ENCODE data around the gene TMEM42. TPM values are rescaled to one million over a fixed set of nuclear protein-coding genes. Genes with fewer than 3 reads are reported as not detected.

The TMEM42 gene
- total and polyA plus RNA-seq, 2 of the 8 experiments (the other 6 are each of a cell fraction or from before 2014, with no cell fraction given): 11.2 to 41.4 TPM

DNA sequence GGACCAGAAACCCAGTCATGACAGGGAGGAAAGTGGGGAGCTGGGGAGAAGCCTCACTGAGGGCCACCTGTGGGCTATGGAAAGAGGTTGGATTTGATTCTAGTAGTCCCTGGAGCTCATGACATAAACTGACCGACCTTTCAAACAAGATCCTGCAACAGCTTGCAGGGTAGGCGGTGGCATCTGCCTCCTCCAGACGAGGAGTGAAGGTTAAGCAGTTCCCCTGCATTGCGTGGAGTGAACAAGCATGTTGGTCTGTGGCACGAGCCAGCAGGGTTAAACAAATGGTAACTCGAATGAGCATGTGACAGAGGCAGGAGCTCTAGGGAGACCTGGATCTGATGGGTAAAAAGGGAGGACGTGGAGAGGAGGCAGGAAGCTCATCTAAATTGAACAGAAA is 25.4 kb downstream of the TMEM42 start:
- Histone ChIP-seq H2BK15ac (ENCODE audit: low read length) (no peak overlapping the region), H2BK5ac (ENCODE audit: low read depth, low read length) (no peak overlapping the region), H3K18ac (ENCODE audit: extremely low read depth, low read length) (peak overlapping the region; percentile 0; the same call in 1 of the 2 replicates), H3K23ac (ENCODE audit: insufficient read length) (no peak overlapping the region), H3K14ac (ENCODE audit: insufficient read length) (no peak overlapping the region), H4K5ac (ENCODE audit: insufficient read length, low read depth, low read length) (no peak overlapping the region), H3K4me2 (ENCODE audit: insufficient read depth in 1 of 2, low read depth in 2 of 2, low read length in 2 of 2) (no peak overlapping the region), H3K4ac (replicated peaks; ENCODE audit: insufficient read length, low read depth, low read length) (peak overlapping the region; percentile 39), H3K79me2 (ENCODE audit: control insufficient read depth in 1 of 2, insufficient read depth in 2 of 2, low read length in 2 of 2) (no peaks in the 10 kb centered on the region), H4K91ac (replicated peaks; ENCODE audit: insufficient read length, low read length) (peak overlapping the region; percentile 66), H3K9ac (replicated peaks in 1 of 4; ENCODE audit: extremely low read depth in 1 of 4, low read depth in 3 of 4, low read length in 3 of 4) (no peak overlapping the region), H3K27ac (ENCODE audit: low read depth, low read length) (no peak overlapping the region), H3K56ac (replicated peaks; ENCODE audit: insufficient read length, low read depth, low read length) (no peak overlapping the region), H2BK20ac (ENCODE audit: low read length) (no peak overlapping the region; the same call in 1 of the 2 replicates), H3K4me1 (replicated peaks in 1 of 4; ENCODE audit: control insufficient read depth in 3 of 4, insufficient read depth in 4 of 4, low read length in 3 of 4) (peaks cover 0 to 2% (median 0%) of the 10 kb centered on the region in 4 experiments; a peak in 2 of 7 replicates), H3K9me3 (ENCODE audit: insufficient read depth in 2 of 2, low read depth in 1 of 2, low read length in 1 of 2) (peaks cover 4 to 8% of the 10 kb centered on the region in 2 experiments; a peak in 2 of 4 replicates), H2BK120ac (replicated peaks; ENCODE audit: low read depth, low read length) (no peak overlapping the region), H3K27me3 (replicated peaks in 1 of 4; ENCODE audit: control insufficient read depth in 3 of 4, extremely low read depth in 1 of 4, insufficient read depth in 3 of 4, low read length in 3 of 4) (no peaks in the 10 kb centered on the region), H3K36me3 (ENCODE audit: control insufficient read depth in 2 of 4, insufficient read depth in 4 of 4, low read length in 3 of 4) (no peaks in the 10 kb centered on the region), H3K23me2 (ENCODE audit: low read depth, low read length) (no peaks in the 10 kb centered on the region; the same call in 1 of the 2 replicates), H3K79me1 (ENCODE audit: low read depth, low read length) (no peaks in the 10 kb centered on the region), H4K20me1 (replicated peaks in 1 of 2; ENCODE audit: control insufficient read depth in 1 of 2, insufficient read depth in 2 of 2, low read length in 2 of 2) (no peaks in the 10 kb centered on the region), H4K8ac (ENCODE audit: extremely low read depth, insufficient read depth, low read length) (peak overlapping the region; percentile 8; the same call in 1 of the 2 replicates), H2AFZ (ENCODE audit: low read length) (no peak overlapping the region), H2AK5ac (ENCODE audit: low read depth, low read length) (no peak overlapping the region), H3K4me3 (ENCODE audit: extremely low read depth in 1 of 4, insufficient read depth in 2 of 4, low read depth in 3 of 4, low read length in 4 of 4) (no peak overlapping the region), H2BK12ac (ENCODE audit: low read depth, low read length) (peak overlapping the region; percentile 63; the same call in 1 of the 2 replicates)
- WGBS, 2 experiments (ENCODE audit: extremely low coverage in 1 of 2, insufficient coverage in 1 of 2, insufficient read length in 1 of 2, insufficient replicate concordance in 2 of 2, low coverage in 1 of 2, low lambda C conversion rate in 2 of 2, missing lambda C conversion rate in 1 of 2): 81% methylated on average over 7 of the region's 7 CpGs; no CpG with 5 or more reads in 1 of the 2 experiments
- FAIRE-seq (no peak), DNase-seq (ENCODE audit: low read depth in 1 of 2, low spot score in 2 of 2) (no peak)
- ChIA-PET CTCF (ENCODE audit: partially characterized antibody) (interaction anchor here (1.0 to 1.2 kb wide), 2 partner anchors 26 to 28 kb away, joined by 4 to 6 read pairs; no protein-coding TSS in a partner anchor), POLR2A (ENCODE audit: partially characterized antibody) (no interaction called here)
- TF ChIP-seq KDM1A (IDR thresholded peaks at IDR 0.05; ENCODE audit: borderline replicate concordance, low read length): no peak
- no peak for TF ChIP-seq POU5F1 (IDR thresholded peaks at IDR 0.05; ENCODE audit: low read depth, low read length)
- TF ChIP-seq YY1 (IDR thresholded peaks at IDR 0.05; ENCODE audit: low read depth, low read length): no peak
- TF ChIP-seq EGR1 (IDR thresholded peaks at IDR 0.05; ENCODE audit: borderline replicate concordance, low read depth, low read length): no peak
- TF ChIP-seq POLR2A (IDR thresholded peaks at IDR 0.05; ENCODE audit: control extremely low read depth in 1 of 2, low read depth in 2 of 2, low read length in 2 of 2): no peak
- TF ChIP-seq CHD1 (IDR thresholded peaks at IDR 0.05; ENCODE audit: low read depth, low read length): no peak
- no peak for TF ChIP-seq POLR2AphosphoS5 (IDR thresholded peaks at IDR 0.05; ENCODE audit: low read depth, low read length)
- TF ChIP-seq, protein P1, sequence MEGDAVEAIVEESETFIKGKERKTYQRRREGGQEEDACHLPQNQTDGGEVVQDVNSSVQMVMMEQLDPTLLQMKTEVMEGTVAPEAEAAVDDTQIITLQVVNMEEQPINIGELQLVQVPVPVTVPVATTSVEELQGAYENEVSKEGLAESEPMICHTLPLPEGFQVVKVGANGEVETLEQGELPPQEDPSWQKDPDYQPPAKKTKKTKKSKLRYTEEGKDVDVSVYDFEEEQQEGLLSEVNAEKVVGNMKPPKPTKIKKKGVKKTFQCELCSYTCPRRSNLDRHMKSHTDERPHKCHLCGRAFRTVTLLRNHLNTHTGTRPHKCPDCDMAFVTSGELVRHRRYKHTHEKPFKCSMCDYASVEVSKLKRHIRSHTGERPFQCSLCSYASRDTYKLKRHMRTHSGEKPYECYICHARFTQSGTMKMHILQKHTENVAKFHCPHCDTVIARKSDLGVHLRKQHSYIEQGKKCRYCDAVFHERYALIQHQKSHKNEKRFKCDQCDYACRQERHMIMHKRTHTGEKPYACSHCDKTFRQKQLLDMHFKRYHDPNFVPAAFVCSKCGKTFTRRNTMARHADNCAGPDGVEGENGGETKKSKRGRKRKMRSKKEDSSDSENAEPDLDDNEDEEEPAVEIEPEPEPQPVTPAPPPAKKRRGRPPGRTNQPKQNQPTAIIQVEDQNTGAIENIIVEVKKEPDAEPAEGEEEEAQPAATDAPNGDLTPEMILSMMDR (IDR thresholded peaks at IDR 0.05; ENCODE audit: control extremely low read depth in 1 of 3, insufficient read depth in 1 of 3, low read depth in 1 of 3, low read length in 3 of 3): no peak
- no peak for TF ChIP-seq RAD21 (IDR thresholded peaks at IDR 0.05 in 1 of 2, conservative IDR thresholded peaks at IDR 0.05 in 1 of 2; ENCODE audit: low read depth in 2 of 2, low read length in 2 of 2)
- TF ChIP-seq SIX5 (IDR thresholded peaks at IDR 0.05; ENCODE audit: low read depth, low read length): no peak
- TF ChIP-seq PHF8 (conservative IDR thresholded peaks at IDR 0.05; ENCODE audit: low read depth, low read length): no peak
- no peak for TF ChIP-seq RXRA (IDR thresholded peaks at IDR 0.05; ENCODE audit: insufficient read depth, low read depth, low read length)

All from H1 (cell line).